Lower leg skin (tissue), 3 donors: Measurements from ENCODE around the gene TMPRSS11D.

ENCODE experiments used
- CTCF ChIP-seq, 3 donors: fragments of 450-650 bp; IDR thresholded peaks; one replicate each; pipeline ENCODE4 v1.5.1; 2016; ENCODE audit warnings: antibody characterized with exemption in 3 of 3, mild to moderate bottlenecking in 3 of 3, moderate library complexity in 2 of 3
- POLR2A ChIP-seq, 2 donors: fragments of 450-650 bp; IDR thresholded peaks; one replicate each; pipeline ENCODE4 v1.6.1; 2016 to 2017; ENCODE audit warnings: antibody characterized with exemption in 2 of 2, mild to moderate bottlenecking in 1 of 2, moderate library complexity in 1 of 2

- TF ChIP-seq CTCF (IDR thresholded peaks at IDR 0.05) = no peak
- no peak for TF ChIP-seq POLR2A (IDR thresholded peaks at IDR 0.05)
These were observed 26.7 kb upstream of the TMPRSS11D start for GRCh38 chr4:67910585-67910905.
